DOHH2 (cell line): Measurements from ENCODE around the gene NFIX.

Experiments used
- EZH2phosphoT487 ChIP-seq: fragments of 200-600 bp; sonication (generic); IDR thresholded peaks from 2 replicates; pipeline ENCODE4 v1.6.1; 2017; ENCODE audit warnings: borderline replicate concordance, mild to moderate bottlenecking, antibody characterized with exemption, low read length, moderate library complexity, mixed read lengths
- TF ChIP-seq, protein P1 (sequence below): fragments of 200-600 bp; sonication (generic); IDR thresholded peaks from one replicate; pipeline ENCODE4 v1.5.1; 2014; ENCODE audit warnings: antibody characterized with exemption, mild to moderate bottlenecking, low read depth, low read length; ENCODE audit not compliant: poor library complexity, severe bottlenecking

- no peak for TF ChIP-seq EZH2phosphoT487
- TF ChIP-seq, protein P1, sequence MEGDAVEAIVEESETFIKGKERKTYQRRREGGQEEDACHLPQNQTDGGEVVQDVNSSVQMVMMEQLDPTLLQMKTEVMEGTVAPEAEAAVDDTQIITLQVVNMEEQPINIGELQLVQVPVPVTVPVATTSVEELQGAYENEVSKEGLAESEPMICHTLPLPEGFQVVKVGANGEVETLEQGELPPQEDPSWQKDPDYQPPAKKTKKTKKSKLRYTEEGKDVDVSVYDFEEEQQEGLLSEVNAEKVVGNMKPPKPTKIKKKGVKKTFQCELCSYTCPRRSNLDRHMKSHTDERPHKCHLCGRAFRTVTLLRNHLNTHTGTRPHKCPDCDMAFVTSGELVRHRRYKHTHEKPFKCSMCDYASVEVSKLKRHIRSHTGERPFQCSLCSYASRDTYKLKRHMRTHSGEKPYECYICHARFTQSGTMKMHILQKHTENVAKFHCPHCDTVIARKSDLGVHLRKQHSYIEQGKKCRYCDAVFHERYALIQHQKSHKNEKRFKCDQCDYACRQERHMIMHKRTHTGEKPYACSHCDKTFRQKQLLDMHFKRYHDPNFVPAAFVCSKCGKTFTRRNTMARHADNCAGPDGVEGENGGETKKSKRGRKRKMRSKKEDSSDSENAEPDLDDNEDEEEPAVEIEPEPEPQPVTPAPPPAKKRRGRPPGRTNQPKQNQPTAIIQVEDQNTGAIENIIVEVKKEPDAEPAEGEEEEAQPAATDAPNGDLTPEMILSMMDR = no peak
These were observed 29.8 kb downstream of the NFIX start for GRCh38 chr19:13024951-13025697.
